Loucy (cell line): ENCODE results near the gene ZBTB32.

Experiments
- CTCF ChIP-seq: fragments of 200-600 bp; sonication (generic); conservative IDR thresholded peaks from 2 replicates; pipeline ENCODE4 v1.5.1; 2014; ENCODE audit warnings: mild to moderate bottlenecking, antibody characterized with exemption, low read length
- EZH2phosphoT487 ChIP-seq: fragments of 200-600 bp; IDR thresholded peaks from 2 replicates; pipeline ENCODE4 v1.6.1; 2018; ENCODE audit warnings: antibody characterized with exemption, mild to moderate bottlenecking, moderate library complexity, borderline replicate concordance

GRCh38 chr19:35738887-35739229 is 34.5 kb downstream of the ZBTB32 start:
- TF ChIP-seq CTCF (no peak), EZH2phosphoT487 (no peak)
